Measurements from ENCODE around the gene ZNF692.
"Not testable (repeated sequence)": the region's sequence is repeated elsewhere in the genome, so short reads cannot be mapped to it uniquely, and the experiment has no call there.

Gene ZNF692

DNA sequence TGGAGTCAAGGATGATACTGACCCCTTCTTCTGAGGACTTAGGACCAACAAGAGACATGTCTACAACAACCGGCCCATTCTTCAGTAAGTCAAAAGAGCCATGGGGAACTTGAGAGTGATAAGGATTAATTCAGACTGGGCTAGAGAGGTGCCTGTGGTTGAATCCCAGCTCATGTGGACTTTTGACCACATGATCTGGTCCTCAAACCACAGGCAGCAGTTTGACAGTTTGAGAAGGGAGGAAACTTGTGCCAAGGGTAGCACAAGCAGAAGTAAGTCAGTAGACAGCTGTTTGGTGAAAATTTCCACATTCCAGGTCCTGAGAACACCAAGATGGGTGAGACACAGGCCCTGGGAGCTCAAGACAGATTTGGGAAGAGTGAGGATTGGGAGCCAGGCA, 53.0 kb downstream of the ZNF692 start:
- no peak for DNase-seq

- DNase-seq, result no peak
These were observed 53.9 kb downstream of the ZNF692 start for GRCh38 chr1:248804771-248805681.

DNA sequence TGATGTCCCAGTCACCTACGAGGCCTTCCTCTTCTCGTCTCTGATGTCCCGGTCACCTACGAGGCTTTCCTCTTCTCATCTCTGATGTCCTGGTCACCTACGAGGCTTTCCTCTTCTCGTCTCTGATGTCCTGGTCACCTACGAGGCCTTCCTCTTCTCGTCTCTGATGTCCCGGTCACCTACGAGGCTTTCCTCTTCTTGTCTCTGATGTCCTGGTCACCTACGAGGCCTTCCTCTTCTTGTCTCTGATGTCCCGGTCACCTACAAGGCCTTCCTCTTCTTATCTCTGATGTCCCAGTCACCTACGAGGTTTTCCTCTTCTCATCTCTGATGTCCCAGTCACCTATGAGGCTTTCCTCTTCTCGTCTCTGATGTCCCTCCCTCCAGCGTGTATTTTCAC, 55.4 kb downstream of the ZNF692 start:
- DNase-seq, result not testable (repeated sequence)

DNA sequence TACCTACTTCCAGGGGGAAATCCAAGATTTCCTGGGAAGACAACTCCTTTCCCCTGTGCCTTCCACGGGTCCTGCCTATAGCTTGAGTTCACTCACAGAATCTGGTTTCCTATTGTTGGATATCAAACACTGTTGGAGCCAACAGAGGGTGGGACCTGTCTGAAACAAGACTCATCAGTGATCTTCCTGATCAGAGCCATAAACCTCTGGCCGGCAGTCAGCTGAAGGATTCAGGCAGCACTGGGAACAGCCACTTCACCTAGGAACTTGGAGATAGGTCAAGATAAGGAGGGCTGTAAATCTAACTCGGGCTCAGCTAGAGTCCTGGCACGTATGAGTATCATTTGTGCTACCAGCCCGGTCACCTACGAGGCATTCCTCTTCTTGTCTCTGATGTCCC, 56.4 kb downstream of the ZNF692 start:
- no peak for DNase-seq

- DNase-seq, result no peak
These were observed 58.4 kb downstream of the ZNF692 start for GRCh38 chr1:248800459-248800858.

All from fibroblast of skin of right biceps (primary cell).